ENCODE data around the gene OPN3.
A peak's percentile ranks its signal among the peaks of the same experiment; 100 is the strongest.

OPN3 gene

DNA sequence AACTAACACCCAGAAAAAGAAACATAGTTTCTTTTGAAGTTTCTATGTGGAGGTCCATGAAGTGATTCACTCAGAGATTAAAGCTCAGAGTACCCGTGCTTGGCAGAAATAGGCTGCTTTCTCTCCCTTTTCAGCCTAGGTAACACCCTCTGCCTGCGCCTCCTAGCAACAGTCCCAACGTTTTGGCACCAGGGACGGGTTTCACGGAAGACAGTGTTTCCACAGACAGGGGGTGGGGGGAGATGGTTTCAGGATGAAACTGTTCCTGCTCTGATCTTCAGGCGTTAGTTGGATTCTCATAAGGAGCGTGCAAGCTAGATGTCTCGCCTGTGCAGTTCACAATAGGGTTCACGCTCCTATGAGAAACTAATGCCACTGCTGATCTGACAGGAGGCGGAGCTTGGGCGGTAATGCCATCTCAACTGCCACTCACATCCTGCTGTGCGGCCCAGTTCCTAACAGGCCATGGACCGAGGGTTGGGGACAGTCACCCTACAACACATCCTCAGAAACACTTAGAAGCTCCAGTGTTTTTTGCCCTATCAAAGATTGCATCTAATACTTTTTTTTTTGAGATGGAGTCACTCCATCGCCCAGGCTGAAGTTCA lies 53.2 kb downstream of the OPN3 start:
- no peak for DNase-seq

DNA sequence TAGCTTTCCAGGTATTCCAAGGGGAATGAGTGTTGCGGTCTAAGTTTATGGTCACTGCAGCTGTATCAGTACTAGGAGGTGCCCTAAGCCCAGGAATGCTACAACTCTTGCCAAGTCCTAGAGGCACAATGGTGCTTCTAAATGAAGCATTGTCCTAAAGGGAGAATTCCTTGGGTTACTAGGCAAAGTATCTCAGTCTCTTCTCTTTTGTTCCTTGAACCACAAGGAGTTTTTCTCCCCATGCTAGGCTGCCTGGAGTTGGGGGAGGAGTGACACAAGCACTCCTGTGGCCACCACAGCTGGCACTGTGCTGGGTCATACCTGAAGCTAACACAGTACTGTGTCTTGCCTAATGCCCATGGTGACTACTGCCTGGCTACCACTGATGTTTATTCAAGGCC lies 57.2 kb downstream of the OPN3 start:
- no peak for DNase-seq

DNA sequence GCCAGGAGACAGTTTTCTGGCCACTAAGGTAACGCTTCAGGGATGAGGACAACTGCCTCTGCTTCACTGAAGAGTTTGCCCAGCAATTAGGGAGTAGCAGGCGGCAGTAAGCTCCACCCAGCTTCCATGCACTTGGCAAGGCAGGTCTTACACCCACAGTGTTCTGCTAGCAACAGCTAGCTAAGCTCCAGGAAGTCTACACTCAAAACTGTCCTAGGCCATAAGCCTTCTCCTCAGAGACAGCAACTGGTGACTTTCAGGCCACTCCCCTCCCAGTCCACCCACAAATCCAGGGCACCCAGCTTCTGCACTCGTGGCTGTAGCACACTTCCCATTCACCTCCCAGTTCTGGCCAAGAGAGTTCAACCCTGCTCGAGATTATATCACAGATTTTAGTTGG lies 60.7 kb downstream of the OPN3 start:
- peak in 1 of 3 donors; percentile 34 for DNase-seq

DNA sequence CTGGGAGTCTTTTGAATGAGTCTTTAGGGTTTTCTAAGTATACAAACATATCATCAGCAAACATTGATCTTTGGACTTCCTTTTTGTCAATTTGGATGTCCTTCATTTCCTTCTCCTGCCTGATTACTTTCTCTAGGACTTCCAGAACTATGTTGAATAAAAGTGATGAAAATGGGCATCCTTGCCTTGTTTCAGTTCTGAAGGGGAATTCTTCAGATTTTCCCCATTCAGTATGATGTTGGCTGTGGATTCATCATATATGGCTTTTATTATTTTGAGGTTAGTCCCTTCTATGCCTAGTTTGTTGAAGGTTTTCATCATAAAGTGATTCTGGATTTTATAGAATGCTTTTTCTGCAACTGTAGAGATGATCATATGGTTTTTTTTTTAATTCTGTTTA lies 66.0 kb downstream of the OPN3 start:
- DNase-seq, result peak; percentile 30 to 61 (median 59)

- DNase-seq, result no peak
These were observed 70.3 kb downstream of the OPN3 start for GRCh38 chr1:241569848-241570247.

- DNase-seq, result no peak
These were observed 79.4 kb downstream of the OPN3 start for GRCh38 chr1:241560849-241561187.

GRCh38 chr1:241560146-241560848 lies 79.9 kb downstream of the OPN3 start:
- peak; percentile 33 to 49 (median 46) for DNase-seq

DNA sequence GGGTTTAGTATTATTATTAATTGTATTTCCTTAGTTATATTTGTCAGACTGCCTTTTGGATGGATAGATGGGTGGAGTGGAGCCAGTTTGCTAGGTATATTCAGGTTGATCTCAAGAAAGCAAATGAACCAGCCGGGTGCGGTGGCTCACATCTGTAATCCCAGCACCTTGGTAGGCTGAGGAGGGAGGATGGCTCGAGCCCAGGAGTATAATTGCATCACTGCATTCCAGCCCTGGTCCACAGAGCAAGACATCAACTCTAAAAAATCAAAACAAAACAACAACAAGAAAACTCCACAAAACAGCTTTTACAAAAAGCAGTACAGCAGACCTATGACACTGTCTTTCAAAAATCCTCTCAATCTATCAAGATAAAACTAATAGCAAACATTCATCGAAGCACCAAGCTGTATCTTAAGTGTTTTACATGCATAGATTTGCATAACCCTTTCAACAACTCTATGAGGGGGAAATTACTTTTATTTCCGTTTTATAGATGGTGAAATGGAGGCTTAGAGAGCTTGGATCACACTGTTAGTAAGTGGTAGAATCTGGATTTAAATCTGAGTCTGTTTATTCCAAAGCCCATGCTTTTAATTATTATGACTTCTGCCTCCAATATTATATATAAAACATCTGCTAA lies 82.5 kb downstream of the OPN3 start:
- DNase-seq, result no peak

GRCh38 chr1:241557031-241557430 lies 83.1 kb downstream of the OPN3 start:
- no peak for DNase-seq

GRCh38 chr1:241555526-241555925 lies 84.6 kb downstream of the OPN3 start:
- no peak for DNase-seq

- DNase-seq, result no peak
These were observed 86.1 kb downstream of the OPN3 start for GRCh38 chr1:241553886-241554592.

GRCh38 chr1:241551759-241552638 lies 88.2 kb downstream of the OPN3 start:
- DNase-seq, result peak; percentile 90 to 93 (median 92)

- no peak for DNase-seq
These were observed 89.9 kb downstream of the OPN3 start for GRCh38 chr1:241550318-241550717.

GRCh38 chr1:241548008-241548407 lies 92.2 kb downstream of the OPN3 start:
- no peak for DNase-seq

Measured in suppressor macrophage treated with lipopolysaccharide for 1 hour (primary cell).